HCT116 (cell line): ENCODE results near the gene ID3. TPM values are rescaled to one million over a fixed set of nuclear protein-coding genes. Genes with fewer than 3 reads are reported as not detected.

Experiments used
- ATAC-seq: fragments of 200-7000 bp; cut with Tn5 transposase; 2 replicates; pipeline ENCODE4 v1.9.1; 2020; ENCODE audit warnings: mild to moderate bottlenecking, moderate library complexity
- BruUV-seq: library from RNA; stranded (reverse); fragments of 400-500 nt; replicated peaks from 2 replicates; lab custom pipeline; 2021; lab: Mats Ljungman, UMichigan
- CTCF ChIA-PET: fragments of 300-600 bp; sonication (Branson Sonifier 250); formaldehyde crosslinking; loops from one replicate; lab custom pipeline; 2021; ENCODE audit warnings: antibody characterized with exemption; lab: Charles Lee
- POLR2A ChIA-PET: fragments of 300-600, 350-600 bp; sonication (Branson Sonifier 250); formaldehyde crosslinking; loops from one replicate; lab custom pipeline; 2021; ENCODE audit warnings: antibody characterized with exemption; lab: Charles Lee
- RAD21 ChIA-PET, 2 experiments: fragments of 300-600 bp; sonication (Branson Sonifier 250); formaldehyde crosslinking; loops; one replicate each; lab custom pipeline; 2023; ENCODE audit warnings: low total read pairs in 2 of 2; ENCODE audit not compliant: uncharacterized antibody in 2 of 2, unreplicated experiment in 2 of 2, low non-redundant PET in 1 of 2; lab: Charles Lee
- DNase-seq: peaks from one replicate; pipeline ENCODE4 v3.0.0-alpha.2; 2010; ENCODE audit warnings: low read depth, low spot score
- H2AFZ ChIP-seq: fragments of 200-600 bp; shearing (Covaris generic), sonication (generic); 2 replicates; pipeline ENCODE4 v1.6.1; 2017; ENCODE audit warnings: low read depth, mixed run types, mixed read lengths, antibody characterized with exemption, low read length; ENCODE audit not compliant: poor library complexity, severe bottlenecking
- H3K27ac ChIP-seq: 2 replicates; pipeline ENCODE4 v1.5.1; 2012; ENCODE audit warnings: low read depth, low read length
- H3K27me3 ChIP-seq: fragments of 200-600 bp; sonication (generic); 2 replicates; pipeline ENCODE4 v1.6.1; 2016; ENCODE audit warnings: mixed run types, low read length, mixed read lengths; ENCODE audit not compliant: insufficient read depth
- H3K36me3 ChIP-seq, 2 experiments: fragments of 200-500 bp in 1 of 2; fragments of 200-600 bp in 1 of 2; sonication (Bioruptor generic) in 1 of 2; sonication (generic) in 1 of 2; 2 replicates each; pipeline versions ENCODE4 v1.5.1 to v1.6.1; 2014 to 2016; ENCODE audit warnings: low read length in 2 of 2, inconsistent platforms in 1 of 2, mixed read lengths in 1 of 2, mixed run types in 1 of 2; ENCODE audit not compliant: insufficient read depth in 2 of 2, control insufficient read depth in 1 of 2
- H3K4me1 ChIP-seq, 2 experiments: fragments of 200-600 bp in 1 of 2; sonication (generic) in 1 of 2; 2 replicates each; pipeline versions ENCODE4 v1.5.1 to v1.6.1; 2012 to 2017; ENCODE audit warnings: low read length in 2 of 2, inconsistent platforms in 1 of 2, mild to moderate bottlenecking in 1 of 2, mixed read lengths in 1 of 2, mixed run types in 1 of 2, moderate library complexity in 1 of 2; ENCODE audit not compliant: insufficient read depth in 2 of 2, control insufficient read depth in 1 of 2
- H3K4me2 ChIP-seq: fragments of 200-600 bp; sonication (generic); 2 replicates; pipeline ENCODE4 v1.6.1; 2017; ENCODE audit warnings: mixed run types, low read length, mixed read lengths
- H3K4me3 ChIP-seq, 2 experiments: fragments of 200-600 bp in 1 of 2; sonication (generic) in 1 of 2; replicated peaks in 1 of 2; 2 replicates each; pipeline ENCODE4 v1.5.1; 2011 to 2016; ENCODE audit warnings: low read length in 2 of 2, control low read depth in 1 of 2, low read depth in 1 of 2, mild to moderate bottlenecking in 1 of 2, mixed read lengths in 1 of 2, mixed run types in 1 of 2
- H3K79me2 ChIP-seq: fragments of 200-600 bp; sonication (generic); 2 replicates; pipeline ENCODE4 v1.6.1; 2017; ENCODE audit warnings: mild to moderate bottlenecking, mixed run types, low read length, moderate library complexity, mixed read lengths; ENCODE audit not compliant: insufficient read depth
- H3K9ac ChIP-seq: fragments of 200-600 bp; sonication (generic); 2 replicates; pipeline ENCODE4 v1.6.1; 2016; ENCODE audit warnings: low read length, mixed read lengths
- H3K9me2 ChIP-seq: fragments of 200-600 bp; sonication (generic), shearing (Covaris generic); 2 replicates; pipeline ENCODE4 v1.6.1; 2017; ENCODE audit warnings: mixed run types, mild to moderate bottlenecking, moderate library complexity; ENCODE audit not compliant: insufficient read depth
- H3K9me3 ChIP-seq, 2 experiments: fragments of 200-500 bp in 1 of 2; fragments of 200-600 bp in 1 of 2; sonication (Bioruptor generic) in 1 of 2; sonication (generic) in 1 of 2; 2 replicates each; pipeline ENCODE4 v1.6.1; 2014 to 2017; ENCODE audit warnings: low read length in 2 of 2, mixed read lengths in 2 of 2, inconsistent platforms in 1 of 2, low read depth in 1 of 2, mild to moderate bottlenecking in 1 of 2, mixed run types in 1 of 2, moderate library complexity in 1 of 2; ENCODE audit not compliant: control insufficient read depth in 1 of 2, insufficient read depth in 1 of 2
- H4K20me1 ChIP-seq: fragments of 200-600 bp; sonication (generic), shearing (Covaris generic); 2 replicates; pipeline ENCODE4 v1.6.1; 2017; ENCODE audit warnings: mixed run types, mild to moderate bottlenecking, moderate library complexity; ENCODE audit not compliant: insufficient read depth
- CBX3 ChIP-seq: IDR thresholded peaks from 2 replicates; pipeline ENCODE4 v1.6.1; 2012; ENCODE audit warnings: low read depth
- CTCF ChIP-seq, 3 experiments: fragments of 200-600 bp in 1 of 3; sonication (generic) in 1 of 3; IDR thresholded peaks in 2 of 3; conservative IDR thresholded peaks in 1 of 3; 2 replicates each; pipeline ENCODE4 v1.5.1; 2012 to 2017; ENCODE audit warnings: low read depth in 2 of 3, low read length in 2 of 3, antibody characterized with exemption in 1 of 3, borderline replicate concordance in 1 of 3, control low read depth in 1 of 3, mild to moderate bottlenecking in 1 of 3, mixed read lengths in 1 of 3, mixed run types in 1 of 3, moderate library complexity in 1 of 3; ENCODE audit not compliant: insufficient read depth in 1 of 3
- EGR1 ChIP-seq: IDR thresholded peaks from 2 replicates; pipeline ENCODE4 v1.6.1; 2012; ENCODE audit warnings: low read depth
- ELF1 ChIP-seq: IDR thresholded peaks from 2 replicates; pipeline ENCODE4 v1.6.1; 2012; ENCODE audit warnings: low read depth, borderline replicate concordance
- EZH2 ChIP-seq: fragments of 200-600 bp; sonication (generic); IDR thresholded peaks from 2 replicates; pipeline ENCODE4 v1.6.1; 2017; ENCODE audit warnings: antibody characterized with exemption, mixed run types
- EZH2phosphoT487 ChIP-seq: fragments of 200-600 bp; IDR thresholded peaks from 2 replicates; pipeline ENCODE4 v1.6.1; 2018; ENCODE audit warnings: antibody characterized with exemption, borderline replicate concordance
- FOSL1 ChIP-seq: IDR thresholded peaks from 2 replicates; pipeline ENCODE4 v1.6.1; 2012; ENCODE audit warnings: low read depth
- JUND ChIP-seq: IDR thresholded peaks from 2 replicates; pipeline ENCODE4 v1.6.1; 2012
- MAX ChIP-seq: IDR thresholded peaks from 2 replicates; pipeline ENCODE4 v1.6.1; 2012
- POLR2A ChIP-seq: IDR thresholded peaks from 2 replicates; pipeline ENCODE4 v1.7.0; 2011; ENCODE audit warnings: borderline replicate concordance; ENCODE audit not compliant: insufficient read depth, insufficient read length; ENCODE audit errors: extremely low read depth
- POLR2AphosphoS5 ChIP-seq: IDR thresholded peaks from 2 replicates; pipeline ENCODE4 v1.6.1; 2011; ENCODE audit warnings: mild to moderate bottlenecking, low read depth, low read length, moderate library complexity
- REST ChIP-seq: IDR thresholded peaks from 2 replicates; pipeline ENCODE4 v1.6.1; 2012; ENCODE audit warnings: low read depth
- SIN3A ChIP-seq: IDR thresholded peaks from 2 replicates; pipeline ENCODE4 v1.6.1; 2012; ENCODE audit warnings: low read depth
- SP1 ChIP-seq: IDR thresholded peaks from 2 replicates; pipeline ENCODE4 v1.6.1; 2012; ENCODE audit warnings: low read depth
- SRF ChIP-seq: IDR thresholded peaks from 2 replicates; pipeline ENCODE4 v1.6.1; 2012; ENCODE audit warnings: low read depth
- TCF7L2 ChIP-seq: IDR thresholded peaks from 2 replicates; pipeline ENCODE4 v1.7.0; 2011; ENCODE audit warnings: borderline replicate concordance, inconsistent platforms; ENCODE audit not compliant: insufficient read depth, insufficient read length; ENCODE audit errors: extremely low read depth
- YY1 ChIP-seq: IDR thresholded peaks from 2 replicates; pipeline ENCODE4 v1.6.1; 2011; ENCODE audit warnings: low read length, low read depth, moderate library complexity, mild to moderate bottlenecking; ENCODE audit not compliant: insufficient replicate concordance; ENCODE audit errors: extremely low read depth
- ZBTB33 ChIP-seq: IDR thresholded peaks from 2 replicates; pipeline ENCODE4 v1.6.1; 2011; ENCODE audit warnings: mild to moderate bottlenecking, low read length, moderate library complexity; ENCODE audit not compliant: insufficient replicate concordance; ENCODE audit errors: extremely low read depth
- ZFX ChIP-seq: fragments of 450-650 bp; IDR thresholded peaks from 2 replicates; pipeline ENCODE4 v1.6.1; 2017
- ZNF274 ChIP-seq: fragments of 200-500 bp; sonication (Bioruptor generic); IDR thresholded peaks from 2 replicates; pipeline ENCODE4 v1.6.1; 2014; ENCODE audit warnings: mild to moderate bottlenecking, low read depth, low read length, inconsistent platforms
- intact Hi-C: fragments of 100-400 bp; cut with micrococcal nuclease; formaldehyde crosslinking; loops from 2 replicates; pipeline ENCODE4 v1.10.0; 2022
- total RNA-seq: library from RNA; stranded (reverse); gene quantifications from one replicate; pipeline ENCODE4 v1.2.1, GENCODE V29; 2021; ENCODE audit not compliant: unreplicated experiment

The ID3 gene
- total RNA-seq, 1 experiment from 2014 or later: 183 TPM

- H3K27me3 ChIP-seq: no peaks in the 10 kb centered on the region
- no peak overlapping the region for H3K9ac ChIP-seq
- no peaks in the 10 kb centered on the region for H3K9me2 ChIP-seq
- H4K20me1 ChIP-seq: no peaks in the 10 kb centered on the region
- intact Hi-C loops: no loop called here
- no peak for TF ChIP-seq YY1
- TF ChIP-seq MAX: no peak
- TF ChIP-seq ELF1: no peak
- no peak for TF ChIP-seq TCF7L2
- no peak for TF ChIP-seq CTCF (IDR thresholded peaks at IDR 0.05 in 2 of 3, conservative IDR thresholded peaks at IDR 0.05 in 1 of 3; ENCODE audit: borderline replicate concordance in 1 of 3, insufficient read depth in 1 of 3, low read depth in 2 of 3, low read length in 2 of 3)
- no peak for TF ChIP-seq CBX3
- TF ChIP-seq ZBTB33: no peak
- TF ChIP-seq EZH2: no peak
- TF ChIP-seq FOSL1: no peak
- TF ChIP-seq REST: no peak
- TF ChIP-seq POLR2A: no peak
- TF ChIP-seq EGR1: no peak
- TF ChIP-seq ZFX: no peak
- TF ChIP-seq ZNF274: no peak
- TF ChIP-seq POLR2AphosphoS5: no peak
- TF ChIP-seq SP1: no peak
- no peak for TF ChIP-seq JUND
- TF ChIP-seq EZH2phosphoT487: no peak
- TF ChIP-seq SIN3A: no peak
- no peak for TF ChIP-seq SRF
- TF ChIP-seq, all 23 proteins: peak for 0
- RAD21 ChIA-PET: no interaction called here
- POLR2A ChIA-PET: no interaction called here
- Histone ChIP-seq H2AFZ (no peak overlapping the region), H3K9me3 (no peaks in the 10 kb centered on the region), H3K36me3 (no peaks in the 10 kb centered on the region), H3K27ac (no peak overlapping the region), H3K4me2 (no peak overlapping the region), H3K4me3 (no peak overlapping the region), H3K79me2 (no peaks in the 10 kb centered on the region), H3K4me1 (peaks cover 17 to 41% of the 10 kb centered on the region in 2 experiments)
- no peak for DNase-seq
- no peak for ATAC-seq
- BruUV-seq: no TSS peak
- CTCF ChIA-PET: no interaction called here
These were observed 19.7 kb upstream of the ID3 start for GRCh38 chr1:23578997-23579363.
